GM13976 (cell line): ENCODE measurements around the gene UGT1A8.

Source experiments
- DNase-seq: peaks from one replicate; pipeline ENCODE4 v3.0.0; 2012; ENCODE audit warnings: low spot score
- CTCF ChIP-seq: IDR thresholded peaks from 2 replicates; pipeline ENCODE4 v1.5.1; 2012; ENCODE audit warnings: borderline replicate concordance, mild to moderate bottlenecking; ENCODE audit not compliant: insufficient read depth; ENCODE audit errors: extremely low read depth, missing control alignments, control extremely low read depth
- in situ Hi-C: fragments of 300-500 bp; cut with MboI; formaldehyde crosslinking; loops from one replicate; pipeline ENCODE4 v1.12.0; 2022; ENCODE audit warnings: low sequenced_read_pairs, mixed read lengths, inconsistent platforms; ENCODE audit not compliant: unreplicated experiment

Gene UGT1A8

DNA sequence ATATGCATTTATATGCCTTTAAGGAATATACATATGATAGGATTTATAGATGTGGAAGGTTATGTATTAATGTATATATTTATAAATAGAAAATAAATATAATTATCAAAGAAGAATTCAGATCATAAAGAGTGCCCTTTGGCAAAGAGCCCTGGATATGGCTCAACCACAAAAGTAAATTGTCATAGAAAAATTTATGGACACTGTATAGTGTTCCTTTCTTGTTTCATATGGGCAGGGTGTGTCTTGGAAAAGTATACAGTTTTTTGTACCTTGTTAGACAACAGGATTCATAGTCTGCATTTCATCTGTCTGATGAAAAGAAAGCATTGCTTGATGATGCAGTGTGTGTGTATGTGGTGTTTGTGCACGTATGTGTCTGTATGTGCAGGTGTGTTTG lies 67.2 kb downstream of the UGT1A8 start:
- no peak for TF ChIP-seq CTCF
- no peak for DNase-seq
- in situ Hi-C loops: no loop called here

GRCh38 chr2:233686928-233687327 lies 69.5 kb downstream of the UGT1A8 start:
- no peak for TF ChIP-seq CTCF
- in situ Hi-C loops: no loop called here
- no peak for DNase-seq

GRCh38 chr2:233688341-233688740 lies 70.9 kb downstream of the UGT1A8 start:
- no peak for DNase-seq
- in situ Hi-C loops: no loop called here
- TF ChIP-seq CTCF: no peak

GRCh38 chr2:233689031-233689430 lies 71.6 kb downstream of the UGT1A8 start:
- TF ChIP-seq CTCF: no peak
- in situ Hi-C loops: no loop called here
- DNase-seq: no peak

- in situ Hi-C loops: no loop called here
- no peak for DNase-seq
- TF ChIP-seq CTCF: no peak
Measured at GRCh38 chr2:233689501-233689900, 72.1 kb downstream of the UGT1A8 start.

- TF ChIP-seq CTCF: no peak
- DNase-seq: no peak
- in situ Hi-C loops: no loop called here
Measured at GRCh38 chr2:233690444-233690843, 73.0 kb downstream of the UGT1A8 start.
